Stimulated activated CD8-positive, alpha-beta memory T cell treated with anti-CD3 and anti-CD28 coated beads, Interleukin-2, amount 100 ng/mL, for 48 hours (primary cell): Measurements from ENCODE around the gene TUBB4A.
A peak's percentile ranks its signal among the peaks of the same experiment; 100 is the strongest.

Experiments used
- DNase-seq, 2 donors: peaks; one replicate each; pipeline ENCODE4 v3.0.0-alpha.2; 2020; ENCODE audit warnings: low read depth in 2 of 2

The TUBB4A gene

DNA sequence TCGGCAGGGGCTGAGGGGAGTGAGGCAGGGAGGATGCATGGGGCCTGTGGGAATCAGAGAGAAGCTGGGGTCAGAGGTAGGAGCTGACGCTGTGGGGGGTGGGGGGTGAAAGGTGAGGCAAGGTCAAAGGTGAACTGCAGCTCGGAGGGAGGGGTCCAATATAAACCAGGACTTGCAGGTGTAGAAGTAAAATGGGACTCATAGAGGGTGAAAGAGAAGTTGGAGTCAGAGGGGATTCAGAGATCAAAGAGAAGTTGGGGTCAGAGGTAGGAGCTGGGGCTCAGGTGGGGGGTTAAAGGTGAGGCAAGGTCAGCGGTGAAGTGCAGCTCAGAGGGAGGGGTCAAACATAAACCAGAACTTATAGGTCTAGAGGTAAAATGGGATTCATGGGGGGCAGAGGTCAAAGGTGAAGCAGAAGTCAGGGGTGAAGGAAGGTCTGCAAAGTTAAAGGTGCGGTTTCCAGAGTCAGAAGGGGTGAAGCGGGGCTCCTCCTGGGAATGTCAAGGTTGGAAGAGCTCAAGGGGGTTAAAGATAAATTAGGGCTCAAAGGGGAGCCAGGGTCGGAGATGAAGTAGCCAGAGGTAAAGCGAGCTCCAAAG is 7.6 kb downstream of the TUBB4A start:
- no peak for DNase-seq

- no peak for DNase-seq
Observed at GRCh38 chr19:6491802-6492592, 10.1 kb downstream of the TUBB4A start.

- DNase-seq, result no peak
Observed at GRCh38 chr19:6490134-6490533, 12.0 kb downstream of the TUBB4A start.

DNA sequence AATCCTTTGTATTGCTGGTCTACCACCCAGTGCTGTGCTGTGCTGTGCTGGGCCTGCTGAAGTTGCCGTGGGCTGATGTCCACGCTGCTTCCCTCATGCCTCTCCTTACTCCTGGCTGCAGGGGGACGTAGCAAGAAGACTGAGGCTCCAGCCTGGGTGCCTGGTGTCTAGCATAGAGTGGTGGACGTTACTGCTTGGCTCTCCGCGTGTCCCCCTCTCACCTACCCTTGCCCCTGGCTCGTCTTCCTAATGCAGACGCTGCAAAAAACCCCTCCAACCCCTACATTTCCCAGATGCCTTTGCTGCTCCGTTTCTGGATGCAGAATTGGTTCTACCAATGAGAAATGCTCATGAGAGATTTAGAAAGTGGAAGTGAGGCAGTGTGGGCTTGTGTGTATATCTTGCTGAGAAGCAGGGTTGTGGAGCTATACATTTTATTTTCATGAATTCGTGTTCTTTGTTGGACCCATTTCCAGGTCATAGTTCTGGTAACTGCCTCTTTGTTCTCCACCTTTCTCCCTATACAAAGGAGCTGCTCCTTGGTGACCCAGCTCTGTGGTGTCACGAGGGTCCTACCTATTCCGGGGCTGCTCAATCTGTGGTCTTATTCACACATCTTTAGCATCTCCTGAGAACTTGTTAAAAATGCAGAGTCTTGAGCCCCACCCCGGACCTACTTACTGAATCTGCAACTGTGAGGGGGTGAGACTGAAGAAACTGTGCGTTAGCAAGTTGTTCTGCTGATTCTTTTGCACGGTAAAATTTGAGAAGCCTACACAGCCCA is 12.6 kb downstream of the TUBB4A start:
- DNase-seq, result no peak

DNA sequence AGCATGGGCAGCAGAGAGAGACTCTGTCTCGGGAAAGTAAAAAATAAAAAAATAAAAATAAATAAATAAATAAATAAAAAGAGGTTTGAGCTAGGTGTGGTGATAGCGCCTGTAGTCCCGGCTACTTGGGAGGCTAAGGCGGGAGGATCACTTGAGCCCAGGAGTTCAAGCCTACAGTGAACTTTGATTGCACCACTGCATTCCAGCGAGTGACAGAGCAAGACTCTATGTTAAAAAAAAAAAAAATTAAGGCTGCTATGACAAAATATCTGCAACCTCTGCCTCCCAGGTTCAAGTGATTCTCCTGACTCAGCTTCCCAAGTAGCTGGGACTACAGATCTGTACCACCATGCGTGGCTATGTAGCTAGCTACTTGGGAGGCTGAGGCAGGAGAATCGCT is 17.3 kb downstream of the TUBB4A start:
- DNase-seq, result no peak

DNA sequence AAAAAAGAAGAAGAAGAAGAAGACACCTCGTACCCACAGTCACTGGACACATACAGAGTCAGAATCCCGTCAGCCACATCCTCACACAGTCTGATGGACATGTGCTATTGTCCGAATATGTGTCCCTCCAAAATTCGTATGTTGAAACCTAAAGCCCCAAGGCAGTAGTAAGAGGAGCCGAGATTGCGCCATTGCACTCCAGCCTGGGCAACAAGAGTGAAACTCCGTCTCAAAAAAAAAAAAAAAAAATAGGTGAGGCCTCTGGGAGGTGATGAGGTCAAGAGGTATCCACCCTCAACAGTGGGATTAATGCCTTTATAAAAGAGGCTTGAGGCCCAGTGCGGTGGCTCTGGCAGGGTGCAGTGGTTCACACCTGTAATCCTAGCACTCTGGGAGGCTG is 17.9 kb downstream of the TUBB4A start:
- DNase-seq, result no peak

- DNase-seq, result no peak
Observed at GRCh38 chr19:6483235-6483634, 18.9 kb downstream of the TUBB4A start.

DNA sequence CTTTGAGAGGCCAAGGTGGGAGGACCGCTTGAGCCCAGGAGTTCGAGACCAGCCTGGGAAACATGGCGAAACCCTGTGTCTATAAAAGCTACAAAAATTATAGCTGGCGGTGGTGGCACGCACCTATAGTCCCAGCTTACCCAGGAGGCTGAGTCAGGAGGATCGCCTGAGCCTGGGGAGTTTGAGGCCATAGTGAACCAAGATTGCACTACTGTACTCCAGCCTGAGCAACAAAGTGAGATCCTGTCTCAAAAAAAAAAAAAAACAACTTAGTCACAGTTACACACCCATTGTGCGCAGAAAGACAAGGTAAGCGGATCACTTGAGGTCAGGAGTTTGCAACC is 19.8 kb downstream of the TUBB4A start:
- DNase-seq, result no peak

GRCh38 chr19:6481541-6482342 is 20.4 kb downstream of the TUBB4A start, which contains the start of gene DENND1C:
Gene DENND1C (minus strand): TSS chr19:6481787. CDS start chr19:6481695, 92 bp downstream.
- DNase-seq, result peak; percentile 59 to 65

- no peak for DNase-seq
Observed at GRCh38 chr19:6480848-6481415, 21.2 kb downstream of the TUBB4A start.

- DNase-seq, result no peak
Observed at GRCh38 chr19:6479836-6480398, 22.2 kb downstream of the TUBB4A start.

- DNase-seq, result no peak
Observed at GRCh38 chr19:6478815-6479214, 23.3 kb downstream of the TUBB4A start.

DNA sequence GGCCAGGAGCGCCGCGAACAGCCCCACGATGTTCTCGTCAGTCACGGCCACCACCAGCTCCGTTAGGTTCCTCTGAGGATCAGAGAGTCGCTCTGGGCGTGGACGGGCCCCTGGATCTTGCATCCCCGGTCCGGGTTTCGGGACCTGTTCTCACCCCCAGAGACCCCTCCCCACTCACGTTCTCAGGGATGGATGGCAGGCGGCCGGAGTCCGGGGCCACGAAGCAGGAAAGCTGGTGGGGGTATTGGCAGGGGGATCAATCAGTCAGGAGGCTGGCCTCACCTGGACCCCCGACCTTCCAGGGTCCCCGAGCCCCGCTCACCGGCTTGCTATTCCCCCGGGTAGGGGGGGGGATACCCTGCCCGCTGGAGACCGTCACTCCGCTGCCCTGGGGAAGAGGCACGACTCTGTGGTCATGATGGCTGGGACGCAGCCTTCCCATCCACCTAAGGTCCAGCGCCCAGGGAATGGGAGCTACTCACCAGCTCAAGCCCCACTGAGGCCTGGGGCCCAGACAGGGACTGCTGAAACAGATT is 25.1 kb downstream of the TUBB4A start:
- no peak for DNase-seq

DNA sequence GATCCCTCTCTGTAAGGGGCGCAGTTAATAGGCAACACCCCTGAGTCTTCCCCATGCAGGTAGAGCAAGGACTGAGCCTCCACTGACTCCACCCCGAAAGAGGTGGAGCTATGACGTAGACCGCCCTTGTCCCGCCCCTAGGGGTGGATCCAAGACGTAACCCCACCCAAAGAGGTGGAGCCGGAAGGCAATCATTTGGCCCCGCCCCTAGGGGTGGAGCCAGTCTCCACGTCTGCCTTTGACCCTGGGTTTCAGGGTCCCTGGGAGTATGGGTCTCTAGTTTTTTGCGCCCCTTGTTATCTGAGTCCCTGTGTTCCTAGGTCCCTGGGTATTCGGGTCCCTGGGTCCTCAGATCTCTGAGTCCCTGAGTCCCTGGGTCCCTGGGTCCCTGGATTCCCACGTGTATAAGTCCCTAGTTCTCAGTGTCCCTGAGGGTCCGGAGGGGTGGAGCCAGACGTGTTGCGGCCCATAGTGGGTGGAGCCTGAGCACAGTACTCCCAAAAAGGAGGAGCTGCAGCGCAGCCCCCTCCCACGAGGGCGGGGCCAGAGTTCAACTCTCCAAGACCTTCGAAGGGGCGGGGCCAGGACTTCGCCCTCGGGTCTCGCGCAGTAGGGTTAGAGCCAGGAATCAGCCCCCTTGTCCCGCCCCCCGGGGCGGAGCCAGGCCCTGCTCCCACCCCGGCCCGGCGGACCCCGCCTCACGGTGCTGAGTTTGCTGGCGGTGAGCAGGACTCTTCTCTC is 25.8 kb downstream of the TUBB4A start:
- DNase-seq, result peak; percentile 56 to 60

DNA sequence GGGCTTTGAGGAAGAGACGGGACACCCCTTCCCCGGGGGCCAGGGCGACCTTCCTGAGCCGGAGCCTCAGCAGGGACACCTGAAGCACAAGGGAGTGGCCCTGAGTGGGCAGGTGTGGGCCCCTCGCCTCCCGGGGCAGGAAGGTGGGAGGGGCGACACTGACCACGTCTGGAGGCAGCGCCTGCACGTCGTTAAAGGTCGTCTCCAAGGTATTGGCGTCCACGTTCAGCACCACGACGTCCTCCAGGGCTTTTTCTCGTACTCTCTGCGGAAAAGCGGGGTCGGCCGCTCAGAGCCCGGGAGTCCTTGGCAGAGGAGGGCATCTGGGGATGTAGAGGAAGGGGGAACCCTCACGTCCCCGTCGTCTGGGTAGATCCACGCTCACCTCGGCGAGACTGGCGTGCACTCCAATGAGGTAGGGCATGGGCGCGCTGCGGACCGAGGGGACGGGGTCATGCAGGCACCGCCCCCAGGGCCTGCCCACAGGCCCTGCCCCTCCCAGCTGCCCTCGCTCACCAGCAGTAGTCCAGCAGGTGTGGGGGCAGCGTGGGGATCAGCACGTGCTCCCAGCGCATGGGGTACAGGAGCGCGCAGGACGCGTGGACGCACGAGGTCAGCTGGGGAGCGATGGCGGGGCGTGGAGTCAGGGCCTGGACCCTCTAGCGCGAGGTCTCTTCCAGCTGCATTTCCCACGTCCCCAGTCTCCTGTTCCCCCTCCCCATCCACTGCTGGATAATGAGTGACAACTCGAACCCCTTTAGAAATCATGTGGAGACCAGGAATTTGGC is 26.6 kb downstream of the TUBB4A start:
- DNase-seq, result no peak

DNA sequence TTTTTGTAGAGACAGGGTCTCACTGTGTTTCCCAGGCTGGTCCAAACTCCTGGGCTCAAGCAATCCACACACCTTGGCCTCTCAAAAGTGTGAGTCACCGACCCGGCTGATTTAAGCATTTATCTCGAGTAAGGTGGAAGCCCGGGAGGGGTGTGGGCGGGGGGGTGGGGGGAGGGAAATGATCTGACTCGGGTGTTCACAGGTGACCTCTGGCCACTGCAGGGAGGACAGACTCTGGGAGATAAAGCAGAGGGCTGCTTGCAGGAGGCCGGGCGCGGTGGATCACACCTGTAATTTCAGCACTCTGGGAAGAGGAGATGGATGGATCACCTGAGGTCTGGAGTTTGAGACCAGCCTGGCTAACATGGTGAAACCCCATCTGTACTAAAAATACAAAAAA is 28.5 kb downstream of the TUBB4A start:
- no peak for DNase-seq

GRCh38 chr19:6472713-6473112 is 29.4 kb downstream of the TUBB4A start:
- no peak for DNase-seq

- DNase-seq, result no peak
Observed at GRCh38 chr19:6471076-6471475, 31.0 kb downstream of the TUBB4A start.

- no peak for DNase-seq
Observed at GRCh38 chr19:6470173-6470572, 31.9 kb downstream of the TUBB4A start.
